Endothelial cell (in vitro differentiated cells): ENCODE data around the gene OR1D5. TPM values are rescaled to one million over a fixed set of nuclear protein-coding genes. Genes with fewer than 3 reads are reported as not detected.
"Not testable (repeated sequence)": the region's sequence is repeated elsewhere in the genome, so short reads cannot be mapped to it uniquely, and the experiment has no call there.

Experiments used
- DNase-seq: peaks from one replicate; pipeline ENCODE4 v3.0.0; 2021; ENCODE audit warnings: low spot score
- H3K27ac Mint-ChIP-seq: one replicate; pipeline ENCODE4 v1.8.0; 2021; ENCODE audit warnings: mixed read lengths, inconsistent platforms; ENCODE audit not compliant: unreplicated experiment
- H3K27me3 Mint-ChIP-seq: one replicate; pipeline ENCODE4 v1.8.0; 2021; ENCODE audit warnings: mild to moderate bottlenecking, moderate library complexity, mixed read lengths, inconsistent platforms; ENCODE audit not compliant: unreplicated experiment
- H3K36me3 Mint-ChIP-seq: one replicate; pipeline ENCODE4 v1.8.0; 2021; ENCODE audit warnings: mild to moderate bottlenecking, low read depth, mixed read lengths, inconsistent platforms; ENCODE audit not compliant: unreplicated experiment
- H3K4me1 Mint-ChIP-seq: one replicate; pipeline ENCODE4 v1.8.0; 2021; ENCODE audit warnings: mild to moderate bottlenecking, mixed read lengths, inconsistent platforms; ENCODE audit not compliant: unreplicated experiment
- H3K4me3 Mint-ChIP-seq: one replicate; pipeline ENCODE4 v1.8.0; 2021; ENCODE audit warnings: mild to moderate bottlenecking, mixed read lengths, inconsistent platforms; ENCODE audit not compliant: unreplicated experiment
- H3K9me3 Mint-ChIP-seq: one replicate; pipeline ENCODE4 v1.8.0; 2021; ENCODE audit warnings: mixed read lengths, inconsistent platforms; ENCODE audit not compliant: unreplicated experiment
- CTCF ChIP-seq: fragments of 200-600 bp; sonication (generic); IDR thresholded peaks from one replicate; pipeline ENCODE4 v1.5.0; 2021; ENCODE audit warnings: antibody characterized with exemption; ENCODE audit not compliant: unreplicated experiment
- long read RNA-seq: library from polyadenylated mRNA; unstranded; transcript quantifications from one replicate; pipeline ENCODE4 v2.0.0, GENCODE V29; 2020; ENCODE audit not compliant: unreplicated experiment
- total RNA-seq: library from RNA; stranded (reverse); fragmentation: NEBNext Ultra II Directional; extraction: Animal tissue kit (Norgen Biotek cat#: 25700); gene quantifications from one replicate; pipeline ENCODE4 v1.2.1, GENCODE V29; 2021; ENCODE audit not compliant: unreplicated experiment

The OR1D5 gene, protein sequence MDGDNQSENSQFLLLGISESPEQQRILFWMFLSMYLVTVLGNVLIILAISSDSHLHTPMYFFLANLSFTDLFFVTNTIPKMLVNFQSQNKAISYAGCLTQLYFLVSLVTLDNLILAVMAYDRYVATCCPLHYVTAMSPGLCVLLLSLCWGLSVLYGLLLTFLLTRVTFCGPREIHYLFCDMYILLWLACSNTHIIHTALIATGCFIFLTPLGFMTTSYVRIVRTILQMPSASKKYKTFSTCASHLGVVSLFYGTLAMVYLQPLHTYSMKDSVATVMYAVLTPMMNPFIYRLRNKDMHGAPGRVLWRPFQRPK
- total RNA-seq: not detected
- long read RNA-seq: 0 reads

GRCh38 chr17:3063507-3063906, at the start of gene OR1D5:
OR1D5 (minus strand) TSS chr17:3063607; CDS start chr17:3063607, 0 bp downstream.
- H3K27ac Mint-ChIP-seq, H3K4me3 Mint-ChIP-seq, H3K9me3 Mint-ChIP-seq, H3K4me1 Mint-ChIP-seq, H3K36me3 Mint-ChIP-seq, H3K27me3 Mint-ChIP-seq, DNase-seq: not testable (repeated sequence)

GRCh38 chr17:3104322-3104721, 40.9 kb upstream of the OR1D5 start, which contains the start of gene OR1D2:
OR1D2 (minus strand) TSS chr17:3104422; CDS start chr17:3092996, 11,426 bp downstream.
- Mint-ChIP-seq H3K4me3 (no peak within 1 kb of the TSS), H3K4me1 (no peaks in the 10 kb centered on the region), H3K9me3 (no peaks in the 10 kb centered on the region), H3K27me3 (peaks cover 1% of the 10 kb centered on the region), H3K36me3 (no peaks in the 10 kb centered on the region), H3K27ac (no peak within 1 kb of the TSS)
- TF ChIP-seq CTCF: no peak
- no peak for DNase-seq

DNA sequence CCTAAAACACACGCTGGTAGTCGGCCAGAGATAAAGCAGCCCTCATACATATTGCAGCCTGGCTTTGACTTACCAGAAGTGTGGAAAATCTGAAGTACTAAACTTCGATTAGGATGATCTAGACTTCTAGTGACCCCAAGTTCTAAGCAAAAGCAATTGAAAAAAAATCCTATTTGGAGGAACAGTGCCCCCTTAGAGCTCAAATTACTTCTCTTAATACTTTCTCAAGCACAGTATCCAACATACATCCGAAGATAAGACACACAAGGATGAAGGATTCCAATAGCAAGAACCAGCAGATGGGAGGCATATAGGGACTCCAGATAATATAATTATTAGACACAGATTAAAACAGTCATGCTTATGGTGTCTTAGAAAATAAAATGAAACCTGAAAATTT, 10.4 kb upstream of the OR1D5 start:
- not testable (repeated sequence) for H3K4me3 Mint-ChIP-seq, H3K27ac Mint-ChIP-seq

GRCh38 chr17:3065192-3065591, 1.8 kb upstream of the OR1D5 start:
- H3K9me3 Mint-ChIP-seq, H3K4me1 Mint-ChIP-seq, DNase-seq, H3K36me3 Mint-ChIP-seq, H3K4me3 Mint-ChIP-seq, H3K27me3 Mint-ChIP-seq, H3K27ac Mint-ChIP-seq: not testable (repeated sequence)

More for the DNA sequence above, 10.4 kb upstream of the OR1D5 start:
- not testable (repeated sequence) for H3K4me1 Mint-ChIP-seq, H3K9me3 Mint-ChIP-seq, H3K27me3 Mint-ChIP-seq, H3K36me3 Mint-ChIP-seq, DNase-seq

DNA sequence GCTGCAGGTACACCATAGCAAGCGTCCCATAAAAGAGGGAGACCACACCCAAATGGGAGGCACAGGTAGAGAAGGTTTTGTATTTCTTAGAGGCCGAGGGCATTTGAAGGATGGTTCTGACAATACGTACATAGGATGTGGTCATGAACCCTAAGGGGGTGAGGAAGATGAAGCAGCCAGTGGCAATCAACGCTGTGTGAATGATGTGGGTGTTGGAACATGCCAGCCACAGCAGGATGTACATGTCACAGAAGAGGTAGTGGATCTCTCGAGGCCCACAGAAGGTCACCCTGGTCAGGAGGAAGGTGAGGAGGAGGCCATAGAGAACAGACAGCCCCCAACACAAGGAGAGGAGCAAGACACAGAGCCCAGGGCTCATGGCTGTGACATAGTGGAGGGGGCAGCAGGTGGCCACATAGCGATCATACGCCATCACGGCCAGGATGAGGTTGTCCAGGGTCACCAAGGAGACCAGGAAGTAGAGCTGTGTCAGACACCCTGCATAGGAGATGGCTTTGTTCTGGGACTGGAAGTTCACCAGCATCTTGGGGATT, 506 bp downstream of the OR1D5 start:
- not testable (repeated sequence) for H3K27me3 Mint-ChIP-seq, DNase-seq, H3K4me1 Mint-ChIP-seq

GRCh38 chr17:3054868-3055267, 8.5 kb downstream of the OR1D5 start:
- not testable (repeated sequence) for H3K9me3 Mint-ChIP-seq, H3K36me3 Mint-ChIP-seq, H3K27ac Mint-ChIP-seq, DNase-seq, H3K27me3 Mint-ChIP-seq, H3K4me3 Mint-ChIP-seq, H3K4me1 Mint-ChIP-seq

More for the DNA sequence above, 506 bp downstream of the OR1D5 start:
- H3K9me3 Mint-ChIP-seq, H3K4me3 Mint-ChIP-seq, H3K36me3 Mint-ChIP-seq, H3K27ac Mint-ChIP-seq: not testable (repeated sequence)

- no peaks in the 10 kb centered on the region for H3K4me1 Mint-ChIP-seq
- H3K4me3 Mint-ChIP-seq: no peak overlapping the region
- H3K27ac Mint-ChIP-seq: no peak overlapping the region
- peaks cover 1% of the 10 kb centered on the region for H3K27me3 Mint-ChIP-seq
- no peak for TF ChIP-seq CTCF
- H3K36me3 Mint-ChIP-seq: no peaks in the 10 kb centered on the region
- no peaks in the 10 kb centered on the region for H3K9me3 Mint-ChIP-seq
- DNase-seq: no peak
Measured at GRCh38 chr17:3049705-3050295, 13.6 kb downstream of the OR1D5 start.
